ENCODE measurements around the gene TSHR.

Gene TSHR

GRCh38 chr14:81177225-81177624, 221.8 kb downstream of the TSHR start:
- H3K4me1 Mint-ChIP-seq (ENCODE audit: low read depth in 2 of 2): peaks cover 1 to 17% of the 10 kb centered on the region in 2 donors
- peaks cover 33% of the 10 kb centered on the region for H3K36me3 Mint-ChIP-seq (ENCODE audit: insufficient read depth)
- DNase-seq (no peak), ATAC-seq (replicated peaks) (no peak)
- H3K4me3 Mint-ChIP-seq: peak overlapping the region; percentile 57 to 59
- H3K9me3 Mint-ChIP-seq: no peaks in the 10 kb centered on the region
- H3K27me3 Mint-ChIP-seq: no peaks in the 10 kb centered on the region
- H3K27ac Mint-ChIP-seq: peak overlapping the region; percentile 84 to 96

- DNase-seq: no peak
- Mint-ChIP-seq H3K36me3 (ENCODE audit: insufficient read depth) (peaks cover 37% of the 10 kb centered on the region), H3K4me1 (ENCODE audit: low read depth in 2 of 2) (peaks cover 6 to 25% of the 10 kb centered on the region in 2 donors), H3K27ac (peak overlapping the region; percentile 84 to 96), H3K27me3 (no peaks in the 10 kb centered on the region), H3K4me3 (peak overlapping the region; percentile 57 to 59), H3K9me3 (no peaks in the 10 kb centered on the region)
- ATAC-seq (replicated peaks): peak; percentile 37
Observed at GRCh38 chr14:81178063-81178462, 222.6 kb downstream of the TSHR start.

GRCh38 chr14:81179631-81180030, 224.2 kb downstream of the TSHR start:
- no peak overlapping the region for H3K4me3 Mint-ChIP-seq
- H3K9me3 Mint-ChIP-seq: no peaks in the 10 kb centered on the region
- H3K27ac Mint-ChIP-seq: peak overlapping the region in 1 of 2 donors; percentile 52
- DNase-seq: no peak
- H3K27me3 Mint-ChIP-seq: no peaks in the 10 kb centered on the region
- peaks cover 38% of the 10 kb centered on the region for H3K36me3 Mint-ChIP-seq (ENCODE audit: insufficient read depth)
- peaks cover 8 to 27% of the 10 kb centered on the region in 2 donors for H3K4me1 Mint-ChIP-seq (ENCODE audit: low read depth in 2 of 2)
- no peak for ATAC-seq (replicated peaks)

GRCh38 chr14:81187832-81188522, 232.6 kb downstream of the TSHR start:
- peaks cover 56% of the 10 kb centered on the region for H3K36me3 Mint-ChIP-seq (ENCODE audit: insufficient read depth)
- ATAC-seq (replicated peaks): peak; percentile 24
- peak overlapping the region; percentile 32 to 80 for H3K27ac Mint-ChIP-seq

GRCh38 chr14:81192594-81192993, 237.2 kb downstream of the TSHR start:
- no peaks in the 10 kb centered on the region for H3K27me3 Mint-ChIP-seq
- H3K36me3 Mint-ChIP-seq (ENCODE audit: insufficient read depth): peaks cover 85% of the 10 kb centered on the region
- peaks cover 23 to 42% of the 10 kb centered on the region in 2 donors for H3K4me1 Mint-ChIP-seq (ENCODE audit: low read depth in 2 of 2)
- DNase-seq: no peak
- H3K9me3 Mint-ChIP-seq: no peaks in the 10 kb centered on the region
- peak overlapping the region in 1 of 2 donors; percentile 13 for H3K4me3 Mint-ChIP-seq
- peak; percentile 53 for ATAC-seq (replicated peaks)
- peak overlapping the region; percentile 64 to 79 for H3K27ac Mint-ChIP-seq

More at GRCh38 chr14:81187832-81188522, 232.6 kb downstream of the TSHR start:
- Mint-ChIP-seq H3K4me3 (peak overlapping the region in 1 of 2 donors; percentile 31), H3K27me3 (no peaks in the 10 kb centered on the region), H3K9me3 (no peaks in the 10 kb centered on the region), H3K4me1 (ENCODE audit: low read depth in 2 of 2) (peaks cover 24 to 28% of the 10 kb centered on the region in 2 donors)
- no peak for DNase-seq

- Mint-ChIP-seq H3K9me3 (no peaks in the 10 kb centered on the region), H3K36me3 (ENCODE audit: insufficient read depth) (peaks cover 74% of the 10 kb centered on the region), H3K27ac (peak overlapping the region in 1 of 2 donors; percentile 71), H3K27me3 (no peaks in the 10 kb centered on the region), H3K4me3 (no peak overlapping the region), H3K4me1 (ENCODE audit: low read depth in 2 of 2) (peaks cover 15 to 37% of the 10 kb centered on the region in 2 donors)
- ATAC-seq (replicated peaks): no peak
- no peak for DNase-seq
Observed at GRCh38 chr14:81193924-81194633, 238.7 kb downstream of the TSHR start.

Data from effector memory CD8-positive, alpha-beta T cell (primary cell).